Hepatic stellate cell (primary cell): Measurements from ENCODE around the gene USP46.

Experiments used
- DNase-seq: peaks from one replicate; pipeline ENCODE4 v3.0.0; 2011; ENCODE audit warnings: low spot score

USP46 gene

DNA sequence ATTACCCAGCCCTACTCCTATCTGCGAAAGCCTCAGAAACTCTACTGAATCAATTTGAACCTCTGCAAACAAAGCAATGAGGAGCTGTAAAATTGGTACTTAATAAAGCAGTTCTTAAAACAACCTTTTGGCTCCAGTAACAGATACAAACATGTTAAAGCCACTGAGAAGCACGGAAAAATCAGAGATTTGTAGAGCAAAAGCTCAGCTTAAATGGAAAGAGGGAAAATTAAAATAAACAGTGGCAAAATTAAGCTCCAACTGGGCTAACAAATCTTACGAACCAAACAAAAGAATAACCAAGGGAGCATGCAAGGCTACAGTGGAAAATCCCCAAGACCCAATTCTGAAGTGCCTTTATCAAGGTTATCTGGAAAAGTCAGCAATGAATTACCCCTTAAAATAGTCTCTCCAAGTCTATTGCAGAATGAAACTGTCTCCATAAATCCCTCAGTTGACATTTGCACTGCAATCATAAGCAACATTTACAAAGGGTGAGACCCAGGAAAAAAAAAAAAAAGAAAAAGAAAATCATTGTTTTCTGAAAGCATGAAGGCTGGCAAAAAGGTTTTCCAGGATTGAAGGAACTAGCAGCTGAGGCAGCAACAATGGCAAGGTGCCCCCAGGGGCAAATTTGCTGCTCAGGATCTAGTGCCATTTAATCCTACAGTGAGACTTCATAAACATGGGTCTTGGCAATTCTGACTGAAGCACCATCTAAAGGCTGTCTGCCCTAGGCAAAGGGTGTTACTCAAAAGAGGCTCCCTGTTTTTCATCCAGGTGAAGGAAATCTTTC lies 40.1 kb downstream of the USP46 start:
- DNase-seq, result no peak

DNA sequence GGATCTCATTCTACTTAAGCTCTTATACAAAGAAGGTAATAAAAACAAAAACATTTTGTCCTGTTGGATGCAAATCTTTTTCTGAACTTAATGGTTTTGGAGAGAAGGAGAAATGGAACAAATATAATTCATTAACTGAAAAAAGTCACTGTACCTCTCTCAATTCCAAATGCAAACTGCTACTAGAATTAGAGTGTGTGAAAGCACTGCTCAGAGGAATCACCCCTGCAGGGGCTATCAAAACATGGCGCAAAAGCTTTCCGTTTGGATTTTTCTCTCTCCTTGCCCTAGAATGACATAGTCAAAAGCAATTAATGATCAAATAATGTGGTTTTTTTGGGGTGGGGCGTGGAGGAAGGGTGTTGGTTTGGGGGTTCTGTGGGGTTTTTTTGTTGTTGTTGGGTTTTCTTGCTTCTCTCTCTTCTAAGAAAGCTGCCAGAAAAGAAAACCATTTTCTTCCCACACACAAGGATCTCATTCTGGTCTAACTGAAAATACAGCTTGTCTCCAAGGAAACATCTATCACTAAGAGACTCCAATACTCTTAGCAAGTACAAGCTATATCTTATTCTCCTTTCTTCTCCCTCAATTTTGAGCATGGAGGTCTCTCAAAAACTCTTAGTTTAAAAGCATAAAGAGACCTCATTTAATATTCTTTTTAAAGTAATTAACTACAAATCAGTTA lies 41.6 kb downstream of the USP46 start:
- DNase-seq, result no peak

DNA sequence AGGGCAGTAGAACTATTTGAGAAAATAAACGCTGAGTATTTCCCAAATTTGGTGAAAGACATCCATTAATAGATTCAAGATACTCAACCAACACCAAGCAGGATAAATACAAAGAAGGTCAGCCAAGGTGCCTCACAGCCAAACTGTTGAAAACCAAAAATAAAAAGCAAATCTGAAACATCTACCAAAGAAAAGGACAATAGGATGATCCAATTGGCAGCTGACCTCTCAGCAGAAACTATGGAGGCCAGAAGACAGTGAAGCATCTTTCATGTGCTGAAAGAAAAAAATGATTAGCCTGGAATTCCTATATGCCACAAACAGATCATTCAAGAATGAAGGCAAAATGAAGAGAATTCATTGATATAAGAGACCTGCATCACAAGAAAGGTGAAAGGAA lies 44.9 kb downstream of the USP46 start:
- no peak for DNase-seq

DNA sequence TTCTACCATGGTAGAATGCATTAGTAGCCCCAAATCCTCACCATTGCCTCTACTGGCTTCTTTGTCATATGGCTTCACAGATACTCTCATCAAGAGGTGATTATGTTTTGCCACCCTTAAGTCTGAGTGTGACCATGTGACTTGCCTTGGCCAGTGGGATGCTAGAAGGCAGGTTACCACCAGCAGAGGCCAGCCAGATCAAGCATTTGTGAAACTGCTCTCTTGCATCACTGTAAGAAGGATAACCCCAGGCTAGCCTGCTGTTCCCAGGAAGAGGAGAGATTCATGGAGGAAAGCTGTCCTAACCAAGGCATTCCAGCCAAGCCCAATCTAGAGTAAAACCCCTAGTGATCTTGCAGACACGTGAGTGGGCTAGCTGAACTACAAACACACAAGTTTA lies 46.8 kb downstream of the USP46 start:
- DNase-seq, result no peak

DNA sequence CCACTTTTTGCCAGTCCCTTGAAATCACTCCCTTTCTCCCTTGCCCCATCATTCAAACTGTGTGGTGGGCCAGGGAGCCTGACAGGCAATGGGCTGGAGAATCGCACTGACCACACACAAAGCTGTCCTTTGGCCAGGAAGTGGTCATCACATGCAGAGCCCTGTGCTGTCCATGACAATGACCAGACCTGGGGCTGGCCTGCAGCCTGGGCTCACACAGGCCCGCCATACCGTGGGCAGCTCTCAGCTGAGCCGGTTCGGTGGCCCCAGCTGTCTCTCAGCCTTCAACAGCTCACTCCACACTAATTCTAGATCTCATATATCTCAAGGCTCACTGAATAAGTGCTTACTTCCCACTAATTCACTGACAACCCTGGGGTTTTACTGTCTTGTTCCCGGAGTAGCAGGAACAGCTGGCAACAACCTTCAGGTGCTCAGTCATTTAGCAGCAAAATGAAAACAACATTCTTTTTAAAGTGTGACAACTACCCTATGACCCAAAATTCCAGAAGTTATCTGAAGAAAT lies 48.0 kb downstream of the USP46 start:
- no peak for DNase-seq

DNA sequence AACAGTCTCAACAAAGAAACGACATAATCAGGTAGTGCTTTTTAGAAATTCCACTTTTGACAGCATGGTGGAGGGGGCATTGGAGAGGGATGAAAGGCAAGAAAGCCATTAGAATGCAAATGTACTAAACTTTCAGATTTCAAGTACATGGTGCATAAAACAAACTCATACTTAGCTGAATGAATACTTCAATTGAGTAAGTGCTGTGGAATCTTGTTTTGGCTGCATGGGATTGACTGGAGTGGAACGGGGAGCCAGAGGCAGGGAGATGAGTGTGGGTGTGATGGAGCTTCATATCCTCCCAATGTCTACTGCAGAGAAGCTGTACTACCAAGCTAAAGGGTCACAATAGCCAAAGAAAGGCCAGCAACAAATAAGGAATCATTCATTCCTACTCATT lies 52.4 kb downstream of the USP46 start:
- DNase-seq, result peak; percentile 10

DNA sequence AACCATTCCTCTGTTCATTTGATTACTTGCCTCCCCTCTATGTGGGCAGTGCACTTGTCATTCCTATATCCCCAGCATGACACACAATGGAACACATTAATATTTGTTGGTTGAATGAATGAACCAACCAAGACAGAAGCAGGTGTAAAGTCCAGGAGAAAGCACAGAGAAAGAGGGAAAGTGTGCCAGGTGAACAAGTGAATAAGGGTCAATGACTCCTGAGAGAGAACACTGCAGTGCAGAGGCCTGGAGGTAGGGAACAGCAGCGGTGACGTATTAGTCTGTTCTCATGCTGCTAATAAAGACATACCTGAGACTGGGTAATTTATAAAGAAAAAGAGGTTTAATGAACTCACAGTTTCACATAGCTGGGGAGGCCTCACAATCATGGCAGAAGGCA lies 53.1 kb downstream of the USP46 start:
- no peak for DNase-seq

DNA sequence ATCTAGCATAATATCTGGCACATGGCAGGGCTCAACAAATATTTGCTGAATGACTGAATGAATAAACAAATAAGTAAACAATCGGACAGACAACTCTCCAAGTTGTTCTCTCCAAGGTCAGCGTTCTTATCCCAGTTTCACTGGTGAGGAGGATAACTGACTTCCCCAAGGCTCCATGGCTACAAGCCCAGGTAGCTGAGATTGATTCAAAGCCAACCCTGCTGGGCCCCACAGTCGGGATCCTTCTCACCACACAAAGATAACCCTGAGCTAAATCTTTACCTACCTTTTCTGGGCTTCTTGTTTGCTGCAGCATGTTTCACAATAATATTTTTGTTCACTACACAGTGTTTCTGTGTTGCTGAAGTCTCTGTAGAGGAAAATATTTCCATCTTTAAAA lies 54.9 kb downstream of the USP46 start:
- DNase-seq, result no peak

DNA sequence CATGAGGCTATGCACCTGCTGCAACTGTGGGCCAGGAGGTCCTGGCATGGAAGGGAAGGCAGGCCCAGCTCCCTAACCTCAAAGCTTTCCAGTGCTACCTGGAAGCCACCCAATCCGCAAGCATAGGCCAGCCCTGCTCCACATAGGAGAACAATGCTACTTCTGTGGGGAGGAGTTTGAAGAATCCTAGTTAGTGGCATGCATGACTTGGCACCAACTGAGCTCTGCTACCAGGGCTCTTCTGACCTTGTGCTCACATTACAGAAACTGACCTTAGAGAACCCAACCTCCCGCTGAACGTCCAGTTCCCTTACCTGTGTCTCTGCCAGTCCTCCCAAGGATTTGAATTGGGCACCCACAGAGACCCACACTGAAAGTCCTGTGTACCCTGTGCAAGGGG lies 58.8 kb downstream of the USP46 start:
- DNase-seq, result no peak

DNA sequence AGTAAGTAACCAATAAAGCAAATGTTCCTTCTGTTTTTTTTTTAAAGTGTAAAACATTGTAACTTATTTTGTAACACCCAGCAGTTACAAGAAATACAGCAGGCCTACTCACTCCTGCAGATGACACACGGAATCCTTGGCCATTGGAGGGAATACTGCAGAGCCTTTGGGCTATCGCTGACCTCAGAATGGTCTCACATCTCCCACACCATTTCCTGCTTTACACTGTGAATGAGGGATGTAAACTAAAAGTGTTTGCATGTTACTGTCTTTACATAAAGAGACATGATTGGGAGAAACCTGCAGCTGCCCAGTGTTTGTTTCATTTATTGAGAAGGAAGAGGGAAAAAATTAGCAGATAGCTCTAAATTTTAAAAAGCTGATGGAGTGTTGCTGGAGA lies 64.1 kb downstream of the USP46 start:
- no peak for DNase-seq

DNA sequence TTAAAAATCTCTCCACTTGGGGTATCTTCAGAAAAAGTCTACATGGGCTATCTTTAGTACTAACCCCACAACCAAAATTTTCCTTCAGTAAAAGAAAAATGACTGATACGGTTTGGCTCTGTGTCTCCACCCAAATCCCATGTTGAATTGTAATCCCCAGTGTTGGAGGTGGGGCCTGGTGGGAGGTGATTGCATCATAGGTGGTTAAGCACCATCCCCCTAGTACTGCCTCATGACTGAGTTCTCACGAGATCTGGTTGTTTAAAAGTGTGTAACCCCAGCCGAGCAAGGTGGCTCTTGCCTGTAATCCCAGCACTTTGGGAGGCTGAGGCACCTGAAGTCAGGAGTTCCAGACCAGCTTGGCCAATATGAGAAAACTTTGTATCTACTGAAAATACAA lies 66.8 kb downstream of the USP46 start:
- DNase-seq, result no peak

DNA sequence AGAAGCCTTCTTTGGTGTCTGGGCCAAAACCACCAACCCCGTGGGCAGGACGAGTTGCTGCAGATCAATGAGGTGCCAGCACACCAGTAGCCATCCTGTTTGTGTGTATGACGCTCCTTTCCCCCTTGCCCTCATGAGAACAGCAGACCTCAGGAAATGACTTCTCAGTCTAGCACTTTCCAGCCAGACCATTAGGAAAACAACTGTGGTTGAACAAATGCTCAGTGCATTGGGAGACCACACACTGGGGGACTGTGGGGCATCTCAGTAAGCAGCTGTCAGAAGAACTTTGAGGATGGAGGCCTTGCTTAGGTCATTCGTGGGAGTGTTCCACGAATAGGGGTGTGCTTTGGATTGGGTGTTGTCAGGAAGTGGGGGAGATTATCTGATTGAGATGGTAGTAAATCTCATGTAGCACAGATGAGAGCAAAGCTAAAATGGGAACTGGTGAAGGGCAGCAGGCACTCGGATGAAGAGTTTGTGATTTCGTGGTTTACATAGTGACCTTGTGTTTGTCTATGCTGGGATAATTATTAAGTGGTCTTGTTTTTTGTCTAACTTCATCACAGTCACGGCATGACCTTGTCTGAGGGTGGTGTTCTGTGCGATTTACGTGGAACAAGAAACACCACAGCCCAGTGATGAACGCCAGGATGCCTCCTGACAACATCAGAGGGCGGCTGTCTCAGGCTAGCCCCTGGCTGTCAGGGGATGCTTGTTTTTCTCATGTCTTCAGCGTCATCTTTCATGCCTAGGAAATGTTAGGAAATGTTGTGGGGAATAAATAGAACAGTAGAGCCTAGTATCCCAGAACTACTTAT lies 70.1 kb downstream of the USP46 start:
- DNase-seq, result peak; percentile 58

DNA sequence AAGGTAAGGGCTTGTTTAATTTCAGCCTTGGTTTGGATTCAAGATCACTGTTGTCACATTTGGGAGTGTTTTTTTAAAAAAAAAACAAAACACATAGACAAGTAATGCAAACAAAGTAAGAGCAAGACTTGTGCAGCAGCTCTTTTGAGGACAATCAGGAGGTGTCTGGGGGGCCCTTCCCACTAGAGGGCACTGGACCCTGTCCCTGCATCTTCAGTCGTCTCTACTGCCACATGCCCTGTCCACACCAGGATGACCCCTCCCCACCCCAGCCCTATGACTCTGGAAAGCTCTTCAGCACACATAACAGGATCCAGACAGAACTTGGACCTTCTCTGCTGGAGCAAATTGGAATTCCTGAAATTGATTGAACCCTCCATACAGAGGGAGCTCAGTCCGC lies 71.0 kb downstream of the USP46 start:
- peak; percentile 17 for DNase-seq

DNA sequence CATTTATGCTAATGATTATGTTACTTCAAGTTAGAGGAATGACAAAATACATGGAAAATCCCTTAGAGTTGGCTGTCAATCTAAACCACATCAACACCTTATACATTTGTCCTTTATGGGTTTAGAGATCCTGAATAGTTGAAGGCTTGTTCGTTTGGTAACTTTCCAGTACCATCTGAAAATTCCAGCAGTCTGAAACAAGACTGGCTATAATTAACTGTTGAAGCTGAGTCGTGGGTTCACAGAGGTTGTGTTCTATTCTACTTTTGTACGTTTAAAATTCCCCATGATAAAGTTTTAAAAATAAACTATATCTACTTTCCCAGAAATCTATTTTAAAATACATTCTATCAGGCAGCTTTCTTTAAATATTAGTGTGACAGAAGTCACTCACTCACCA lies 73.0 kb downstream of the USP46 start:
- DNase-seq, result no peak

DNA sequence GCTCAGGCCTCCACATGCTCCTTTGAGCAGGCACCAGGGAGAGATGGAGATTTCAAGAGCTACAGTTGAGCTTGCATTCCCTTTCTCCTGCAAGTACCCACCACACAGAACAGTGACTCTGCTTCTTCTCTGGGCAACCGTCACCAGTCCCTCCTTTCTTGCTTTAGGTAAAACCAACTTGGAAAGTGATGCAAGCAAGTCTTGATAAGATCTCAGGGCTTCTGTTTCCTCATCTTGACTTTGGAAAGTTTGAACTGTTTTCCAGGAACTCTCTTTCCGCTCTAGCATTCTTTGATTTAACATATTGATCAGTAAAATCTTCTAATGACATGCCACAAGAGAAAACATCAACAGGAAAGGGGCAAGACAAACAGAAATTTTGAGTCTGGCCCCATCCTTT lies 73.7 kb downstream of the USP46 start:
- no peak for DNase-seq

DNA sequence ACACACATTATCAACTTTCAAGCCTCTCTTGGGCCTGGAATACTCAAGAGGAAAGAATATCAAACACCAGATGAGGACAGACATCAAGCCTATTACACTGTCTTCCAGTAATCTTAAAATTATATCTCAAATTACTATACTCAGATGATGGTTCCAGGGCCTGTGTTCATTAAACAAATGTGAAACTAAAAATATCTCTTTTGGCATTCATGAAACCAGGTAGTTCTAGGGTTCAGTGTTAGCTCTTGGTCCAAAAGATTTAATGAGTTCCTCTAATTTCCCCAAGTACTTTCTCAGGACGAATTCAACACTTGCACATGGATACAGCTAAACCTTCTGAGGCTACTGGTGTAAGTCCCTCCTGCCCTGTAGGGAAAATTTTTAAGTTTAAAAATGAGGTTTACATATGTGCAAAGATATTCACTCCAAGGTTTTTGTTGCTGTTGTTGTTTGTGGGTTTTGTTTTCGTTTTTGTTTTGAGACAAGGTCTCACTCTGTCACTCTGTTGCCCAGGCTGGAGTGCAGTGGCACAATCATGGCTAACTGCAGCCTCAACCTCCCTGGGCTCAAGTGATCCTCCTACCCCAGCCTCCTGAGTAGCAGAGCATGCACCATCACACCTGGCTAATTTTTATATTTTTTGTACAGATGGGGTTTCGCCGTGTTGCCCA lies 79.4 kb downstream of the USP46 start:
- DNase-seq, result no peak

DNA sequence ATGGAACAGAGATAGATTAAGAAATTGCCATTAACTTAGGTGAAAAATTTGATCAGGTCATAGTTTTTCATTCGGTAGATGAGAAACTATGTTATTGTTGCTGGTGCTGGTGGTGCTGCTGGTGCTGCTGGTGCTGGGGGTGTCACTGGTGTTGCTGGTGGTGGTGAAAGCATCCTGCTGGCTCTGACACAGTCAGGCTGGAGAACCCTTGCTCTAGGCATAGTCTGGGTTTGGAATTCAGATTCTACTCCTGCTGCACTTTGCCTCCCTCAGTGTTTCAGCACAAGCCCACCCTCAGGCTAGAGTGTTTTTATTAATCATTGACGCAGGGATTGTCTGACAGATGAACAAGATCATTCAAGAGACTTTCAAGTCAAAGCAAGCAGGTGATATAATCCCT lies 80.2 kb downstream of the USP46 start:
- no peak for DNase-seq

DNA sequence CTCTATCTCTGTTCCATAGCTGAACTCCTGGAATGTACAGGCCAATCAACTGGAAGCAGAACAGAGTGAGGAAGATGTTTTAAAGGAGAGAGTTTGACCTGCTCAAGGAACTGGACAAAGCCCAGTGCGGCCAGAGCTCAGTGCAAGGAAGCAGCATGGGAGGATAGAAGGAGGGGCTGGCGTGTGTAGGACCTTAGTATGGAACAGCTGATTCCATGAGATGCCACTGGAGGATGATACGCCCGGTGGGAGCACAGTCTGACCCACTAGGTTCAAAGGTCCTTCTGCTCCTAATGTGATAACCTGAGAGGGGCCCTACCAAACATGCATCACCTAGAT lies 81.5 kb downstream of the USP46 start:
- no peak for DNase-seq

DNA sequence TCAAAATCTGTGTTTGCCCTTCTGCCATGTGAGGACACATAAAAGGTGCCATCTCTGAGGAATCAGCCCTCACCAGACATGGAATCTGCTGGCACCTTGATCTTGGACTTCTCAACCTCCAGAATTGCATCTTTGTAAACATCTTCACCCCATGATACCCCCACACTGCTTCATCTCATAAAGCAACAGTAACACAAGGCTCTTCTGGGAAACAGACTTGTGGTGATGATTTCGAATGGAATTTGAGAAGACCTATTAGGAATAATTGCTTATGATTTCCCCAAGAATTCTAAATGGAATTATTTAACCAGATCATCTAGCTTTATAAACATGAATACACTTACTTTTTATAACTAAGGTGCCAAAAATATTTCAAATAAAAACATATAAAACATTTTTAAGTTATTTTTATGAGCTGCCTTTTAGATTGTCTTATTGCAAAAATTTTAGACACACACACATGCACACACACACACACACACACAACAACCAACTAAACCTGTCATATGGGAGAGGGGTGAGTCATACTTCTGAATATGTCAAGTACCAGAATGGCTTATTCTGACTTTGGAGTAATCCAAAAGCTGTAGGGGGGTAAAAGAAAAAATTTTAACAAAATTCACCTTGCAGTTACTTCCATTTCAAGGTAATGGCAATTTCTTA lies 82.0 kb downstream of the USP46 start:
- DNase-seq, result no peak

DNA sequence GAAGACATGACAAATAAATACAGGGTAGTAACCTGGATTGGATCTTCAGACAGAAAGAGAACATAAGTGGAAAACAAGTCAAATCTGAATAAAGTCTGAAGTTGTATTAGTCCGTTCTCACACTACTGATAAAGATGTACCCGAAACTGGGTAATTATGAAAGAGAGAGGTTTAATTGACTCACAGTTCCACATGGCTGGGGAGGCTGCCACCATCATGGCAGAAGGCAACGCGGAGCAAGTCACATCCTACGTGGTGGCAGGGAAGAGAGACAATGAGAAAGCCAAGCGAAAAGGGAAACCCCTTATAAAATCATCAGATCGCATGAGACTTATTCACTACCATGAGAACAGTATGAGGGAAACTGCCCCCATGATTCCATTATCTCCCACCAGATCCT lies 82.8 kb downstream of the USP46 start:
- no peak for DNase-seq

DNA sequence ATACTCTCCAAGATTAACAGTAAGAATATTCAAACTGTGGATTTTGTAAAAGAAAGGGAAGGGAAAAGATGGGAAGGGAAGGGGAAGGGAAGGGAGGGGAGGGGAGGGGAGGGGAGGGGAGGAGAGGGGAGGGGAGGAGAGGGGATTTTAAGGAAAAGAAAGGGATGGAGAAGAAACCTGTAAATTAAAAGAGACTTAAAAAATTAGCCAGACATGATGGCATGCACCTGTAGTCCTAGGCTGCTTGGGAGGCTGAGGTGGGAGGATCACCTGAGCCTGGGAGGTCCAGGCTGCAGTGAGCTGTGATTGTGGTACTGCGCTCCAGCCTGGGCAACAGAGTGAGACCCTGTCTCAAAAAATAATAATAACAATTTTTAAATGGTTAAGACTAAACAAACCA lies 83.7 kb downstream of the USP46 start:
- no peak for DNase-seq

DNA sequence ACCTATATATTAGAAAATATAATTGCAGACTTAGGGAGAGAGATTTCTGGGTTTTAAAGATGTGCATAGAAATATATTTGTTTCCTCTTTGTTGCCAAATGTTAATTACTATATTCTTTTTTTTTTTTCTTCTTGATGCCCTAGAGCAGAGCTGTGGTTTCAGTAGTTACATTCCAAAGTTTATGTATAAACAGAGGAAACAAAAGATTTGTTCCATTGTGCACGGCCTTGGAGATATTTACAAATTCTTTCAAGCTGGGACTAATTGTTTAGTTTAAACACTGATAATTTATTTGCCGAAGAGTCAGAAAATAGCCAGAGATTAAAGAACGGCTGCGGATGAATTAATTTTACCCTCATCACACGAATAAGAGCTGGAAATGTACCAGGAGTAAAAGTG lies 85.1 kb downstream of the USP46 start:
- DNase-seq, result no peak
